ENCODE data around the gene CCDC87.

- TF ChIP-seq, protein P1, sequence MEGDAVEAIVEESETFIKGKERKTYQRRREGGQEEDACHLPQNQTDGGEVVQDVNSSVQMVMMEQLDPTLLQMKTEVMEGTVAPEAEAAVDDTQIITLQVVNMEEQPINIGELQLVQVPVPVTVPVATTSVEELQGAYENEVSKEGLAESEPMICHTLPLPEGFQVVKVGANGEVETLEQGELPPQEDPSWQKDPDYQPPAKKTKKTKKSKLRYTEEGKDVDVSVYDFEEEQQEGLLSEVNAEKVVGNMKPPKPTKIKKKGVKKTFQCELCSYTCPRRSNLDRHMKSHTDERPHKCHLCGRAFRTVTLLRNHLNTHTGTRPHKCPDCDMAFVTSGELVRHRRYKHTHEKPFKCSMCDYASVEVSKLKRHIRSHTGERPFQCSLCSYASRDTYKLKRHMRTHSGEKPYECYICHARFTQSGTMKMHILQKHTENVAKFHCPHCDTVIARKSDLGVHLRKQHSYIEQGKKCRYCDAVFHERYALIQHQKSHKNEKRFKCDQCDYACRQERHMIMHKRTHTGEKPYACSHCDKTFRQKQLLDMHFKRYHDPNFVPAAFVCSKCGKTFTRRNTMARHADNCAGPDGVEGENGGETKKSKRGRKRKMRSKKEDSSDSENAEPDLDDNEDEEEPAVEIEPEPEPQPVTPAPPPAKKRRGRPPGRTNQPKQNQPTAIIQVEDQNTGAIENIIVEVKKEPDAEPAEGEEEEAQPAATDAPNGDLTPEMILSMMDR (IDR thresholded peaks at IDR 0.05; ENCODE audit: extremely low read depth in 1 of 2, insufficient read depth in 1 of 2, low read depth in 1 of 2, low read length in 2 of 2), result no peak
- TF ChIP-seq POLR2A (IDR thresholded peaks at IDR 0.05; ENCODE audit: low read depth, low read length) (no peak), FOS (IDR thresholded peaks at IDR 0.05; ENCODE audit: borderline replicate concordance, insufficient read depth, low read length) (no peak), GATA2 (IDR thresholded peaks at IDR 0.05; ENCODE audit: insufficient read depth, insufficient read length, low read depth, low read length) (no peak), MYC (IDR thresholded peaks at IDR 0.05; ENCODE audit: low read depth, low read length) (no peak), JUN (IDR thresholded peaks at IDR 0.05; ENCODE audit: borderline replicate concordance, insufficient read depth, insufficient read length, low read depth) (no peak), EZH2 (IDR thresholded peaks at IDR 0.05; ENCODE audit: borderline replicate concordance, low read depth, low read length, severe bottlenecking) (no peak), POLR2AphosphoS5 (IDR thresholded peaks at IDR 0.05; ENCODE audit: insufficient read depth, low read depth, low read length) (no peak)
- TF ChIP-seq, protein P2, sequence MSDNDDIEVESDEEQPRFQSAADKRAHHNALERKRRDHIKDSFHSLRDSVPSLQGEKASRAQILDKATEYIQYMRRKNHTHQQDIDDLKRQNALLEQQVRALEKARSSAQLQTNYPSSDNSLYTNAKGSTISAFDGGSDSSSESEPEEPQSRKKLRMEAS (IDR thresholded peaks at IDR 0.05; ENCODE audit: insufficient read depth, insufficient read length), result no peak
Observed at GRCh38 chr11:66641834-66642233, 49.0 kb upstream of the CCDC87 start.
